HG03025 (cell line): ENCODE measurements around the gene SRPK3.

Experiments used
- ATAC-seq: cut with Tn5 transposase; IDR thresholded peaks from one replicate; pipeline ENCODE4 v1.9.1; 2021; ENCODE audit warnings: mild to moderate bottlenecking, moderate library complexity; ENCODE audit not compliant: unreplicated experiment, low FRiP score

The SRPK3 gene

GRCh38 chrX:153828308-153828707 is 47.5 kb downstream of the SRPK3 start:
- ATAC-seq, result no peak

- no peak for ATAC-seq
These were observed 48.1 kb downstream of the SRPK3 start for GRCh38 chrX:153828723-153829548.

- ATAC-seq, result no peak
These were observed 48.6 kb downstream of the SRPK3 start for GRCh38 chrX:153829549-153829798.

GRCh38 chrX:153829799-153830639 is 49.2 kb downstream of the SRPK3 start, which contains the start of gene PDZD4:
PDZD4 (minus strand) TSS chrX:153830544; CDS start chrX:153830298, 246 bp downstream.
- ATAC-seq, result no peak

- ATAC-seq, result no peak
These were observed 50.0 kb downstream of the SRPK3 start for GRCh38 chrX:153830640-153831428.

- ATAC-seq, result no peak
These were observed 50.7 kb downstream of the SRPK3 start for GRCh38 chrX:153831429-153832150.

- no peak for ATAC-seq
These were observed 51.9 kb downstream of the SRPK3 start for GRCh38 chrX:153832728-153833127.
